Measurements from ENCODE around the gene IPO5.

The IPO5 gene

GRCh38 chr13:97953376-97953970 lies at the start of gene IPO5:
TSS of gene IPO5 (plus strand) at chr13:97953675. CDS start at chr13:97976697, 23,022 bp downstream.
- DNase-seq (ENCODE audit: low spot score), result no peak

- DNase-seq (ENCODE audit: low spot score), result no peak
Observed at GRCh38 chr13:97904059-97904458, 49.4 kb upstream of the IPO5 start.

- no peak for DNase-seq (ENCODE audit: low spot score)
Observed at GRCh38 chr13:97905517-97905916, 48.0 kb upstream of the IPO5 start.

- DNase-seq (ENCODE audit: low spot score), result peak; percentile 31
Observed at GRCh38 chr13:97911311-97912138, 42.0 kb upstream of the IPO5 start.

- no peak for DNase-seq (ENCODE audit: low spot score)
Observed at GRCh38 chr13:97912139-97912535, 41.3 kb upstream of the IPO5 start.

- DNase-seq (ENCODE audit: low spot score), result no peak
Observed at GRCh38 chr13:97913206-97913605, 40.3 kb upstream of the IPO5 start.

GRCh38 chr13:97914540-97914939 lies 38.9 kb upstream of the IPO5 start:
- no peak for DNase-seq (ENCODE audit: low spot score)

GRCh38 chr13:97921176-97921816 lies 32.2 kb upstream of the IPO5 start:
- DNase-seq (ENCODE audit: low spot score), result no peak

- DNase-seq (ENCODE audit: low spot score), result no peak
Observed at GRCh38 chr13:97928301-97928700, 25.2 kb upstream of the IPO5 start.

- no peak for DNase-seq (ENCODE audit: low spot score)
Observed at GRCh38 chr13:97932036-97932435, 21.4 kb upstream of the IPO5 start.

- DNase-seq (ENCODE audit: low spot score), result no peak
Observed at GRCh38 chr13:97932647-97933046, 20.8 kb upstream of the IPO5 start.

- no peak for DNase-seq (ENCODE audit: low spot score)
Observed at GRCh38 chr13:97933776-97934175, 19.7 kb upstream of the IPO5 start.

GRCh38 chr13:97934590-97934989 lies 18.9 kb upstream of the IPO5 start:
- no peak for DNase-seq (ENCODE audit: low spot score)

- DNase-seq (ENCODE audit: low spot score), result no peak
Observed at GRCh38 chr13:97935071-97935470, 18.4 kb upstream of the IPO5 start.

- no peak for DNase-seq (ENCODE audit: low spot score)
Observed at GRCh38 chr13:97936036-97936435, 17.4 kb upstream of the IPO5 start.

GRCh38 chr13:97938706-97939475 lies 14.6 kb upstream of the IPO5 start:
- DNase-seq (ENCODE audit: low spot score), result no peak

- DNase-seq (ENCODE audit: low spot score), result no peak
Observed at GRCh38 chr13:97944396-97945029, 9.0 kb upstream of the IPO5 start.

- DNase-seq (ENCODE audit: low spot score), result no peak
Observed at GRCh38 chr13:97945342-97945741, 8.1 kb upstream of the IPO5 start.

- no peak for DNase-seq (ENCODE audit: low spot score)
Observed at GRCh38 chr13:97945792-97946419, 7.6 kb upstream of the IPO5 start.

- no peak for DNase-seq (ENCODE audit: low spot score)
Observed at GRCh38 chr13:97946951-97947588, 6.4 kb upstream of the IPO5 start.

GRCh38 chr13:97948041-97948440 lies 5.4 kb upstream of the IPO5 start:
- no peak for DNase-seq (ENCODE audit: low spot score)

Data from germinal center (tissue), 1 donor.